HG03354 (cell line): ENCODE data around the gene SNRPD2.
"Not testable (repeated sequence)": the region's sequence is repeated elsewhere in the genome, so short reads cannot be mapped to it uniquely, and the experiment has no call there.

ENCODE experiments used
- ATAC-seq: cut with Tn5 transposase; IDR thresholded peaks from one replicate; pipeline ENCODE4 v1.9.1; 2021; ENCODE audit warnings: mild to moderate bottlenecking; ENCODE audit not compliant: unreplicated experiment, poor library complexity, severe bottlenecking

The SNRPD2 gene

GRCh38 chr19:45705710-45706415 lies 14.1 kb upstream of the SNRPD2 start:
- no peak for ATAC-seq

DNA sequence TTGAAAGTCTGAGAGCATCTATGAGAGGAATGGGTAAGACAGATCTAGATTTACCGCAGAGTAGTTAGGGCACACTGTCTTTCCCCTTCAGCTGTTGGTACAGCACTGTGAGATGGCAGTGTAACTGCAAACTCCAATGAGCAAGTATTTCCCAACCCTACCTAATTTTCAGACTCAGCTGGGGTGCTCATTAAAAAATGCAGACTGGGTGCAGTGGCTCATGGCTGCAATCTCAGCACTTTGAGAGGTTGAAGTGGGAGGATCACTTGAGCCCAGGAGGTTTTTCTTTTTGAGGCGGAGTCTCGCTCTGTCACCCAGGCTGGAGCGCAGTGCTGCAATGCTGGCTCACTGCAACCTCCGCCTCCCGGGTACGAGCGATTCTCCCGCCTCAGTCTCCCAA lies 13.4 kb upstream of the SNRPD2 start:
- no peak for ATAC-seq

DNA sequence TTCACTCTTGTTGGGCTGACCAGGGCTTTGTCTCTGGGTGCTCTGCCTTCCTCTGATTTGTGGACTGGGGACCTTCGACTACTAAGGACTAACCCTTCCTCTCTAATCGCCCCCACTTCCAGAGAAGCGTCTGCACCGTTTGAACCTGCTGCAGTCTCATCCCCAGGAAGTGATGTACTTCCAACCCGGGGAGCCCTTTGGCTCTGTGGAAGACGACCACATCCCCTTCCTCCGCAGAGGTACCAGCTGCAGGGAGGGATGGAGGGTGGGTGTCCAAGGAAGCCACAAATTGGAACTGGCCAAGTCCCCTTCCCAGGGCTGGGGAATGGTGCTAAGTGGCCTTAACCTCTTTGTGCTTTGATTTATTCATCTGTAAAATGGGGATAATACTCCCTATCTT lies 9.9 kb upstream of the SNRPD2 start:
- no peak for ATAC-seq

DNA sequence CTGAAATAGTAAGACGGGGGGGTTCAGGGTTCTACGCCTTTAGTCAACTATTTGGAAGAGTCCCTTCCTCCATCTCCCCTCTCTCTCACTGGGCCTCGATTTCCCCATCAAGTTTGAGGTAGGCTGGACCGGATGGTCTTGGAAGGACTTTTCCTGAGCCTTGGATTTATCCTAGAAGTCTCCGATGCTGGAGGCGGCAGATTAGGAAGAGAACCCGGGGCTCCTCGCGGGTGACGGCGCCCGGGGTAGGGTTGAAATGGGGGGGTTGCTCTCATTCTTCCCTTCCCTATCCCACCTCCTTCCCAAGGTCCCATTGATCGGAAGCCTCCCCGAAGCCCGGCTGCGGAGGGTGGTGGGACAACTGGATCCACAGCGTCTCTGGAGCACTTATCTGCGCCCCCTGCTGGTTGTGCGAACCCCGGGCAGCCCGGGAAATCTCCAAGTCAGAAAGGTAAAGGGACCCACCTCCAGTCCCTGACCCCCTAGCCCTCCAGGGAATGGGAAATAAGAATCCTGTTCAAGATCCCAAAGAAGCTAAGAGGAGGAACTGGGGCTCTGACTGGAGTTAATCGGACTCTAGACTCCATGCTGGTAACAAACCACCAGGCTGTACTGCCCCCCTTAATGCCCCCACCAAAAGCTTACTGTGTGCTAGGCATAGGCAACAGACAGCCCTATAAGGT lies 1.5 kb upstream of the SNRPD2 start:
- ATAC-seq, result no peak

DNA sequence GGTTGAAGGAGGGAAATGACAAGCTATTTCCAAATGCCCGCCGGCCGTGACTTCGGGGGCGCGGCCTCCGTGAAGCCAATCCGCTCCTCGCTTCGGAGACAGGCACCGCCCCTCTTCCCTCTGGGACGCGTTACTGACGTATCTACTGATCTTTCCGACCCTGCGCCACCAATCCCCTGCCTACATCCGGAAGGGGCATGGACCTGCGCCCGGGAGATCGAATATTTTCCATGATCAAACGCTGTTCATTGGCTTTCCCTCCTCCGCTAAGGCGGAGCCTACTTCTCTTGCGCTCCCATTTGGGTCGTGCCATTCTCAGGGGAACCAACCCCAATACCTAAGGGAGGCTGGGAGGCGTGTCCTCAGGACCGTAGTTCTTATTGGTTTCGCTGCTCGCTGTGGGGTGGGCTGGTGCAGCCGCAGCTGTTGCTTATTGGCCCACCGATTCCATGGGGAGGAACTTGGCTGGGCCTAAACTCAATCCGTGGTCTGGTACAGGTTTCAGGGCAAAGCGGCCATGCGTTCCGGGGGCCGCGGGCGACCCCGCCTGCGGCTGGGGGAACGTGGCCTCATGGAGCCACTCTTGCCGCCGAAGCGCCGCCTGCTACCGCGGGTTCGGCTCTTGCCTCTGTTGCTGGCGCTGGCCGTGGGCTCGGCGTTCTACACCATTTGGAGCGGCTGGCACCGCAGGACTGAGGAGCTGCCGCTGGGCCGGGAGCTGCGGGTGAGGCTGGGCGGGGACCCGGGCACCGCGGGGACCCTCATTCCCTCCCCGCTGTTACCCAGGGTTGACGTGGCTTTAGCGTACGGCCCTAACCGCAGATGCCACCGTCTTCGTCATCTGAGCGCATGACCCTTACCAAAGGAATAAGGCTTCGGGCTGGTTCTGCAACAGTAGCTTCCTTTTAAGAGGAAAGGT lies 693 bp upstream of the SNRPD2 start, which contains the start of gene QPCTL:
QPCTL (plus strand) TSS at position 480 of the 919 bp plus-strand sequence; CDS start at position 518, 38 bp downstream.
- peak; percentile 86 for ATAC-seq

GRCh38 chr19:45687599-45687998 lies 4.2 kb downstream of the SNRPD2 start:
- ATAC-seq, result no peak

DNA sequence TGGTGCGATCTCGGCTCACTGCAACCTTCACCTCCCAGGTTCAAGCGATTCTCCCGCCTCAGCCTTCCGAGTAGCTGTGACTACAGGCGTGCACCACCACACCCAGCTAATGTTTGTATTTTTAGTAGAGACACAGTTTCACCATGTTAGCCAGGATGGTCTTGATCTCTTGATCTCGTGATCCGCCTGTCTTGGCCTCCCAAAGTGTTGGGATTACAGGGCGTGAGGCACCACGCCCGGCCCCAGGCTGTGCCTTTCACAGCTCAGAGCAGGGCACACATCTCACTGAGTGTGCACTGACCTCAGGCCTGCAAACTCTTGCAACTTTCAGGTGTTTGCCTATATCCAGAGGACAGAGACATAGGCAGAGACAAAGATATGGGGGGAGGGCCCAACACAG lies 6.7 kb downstream of the SNRPD2 start:
- ATAC-seq, result not testable (repeated sequence)

- no peak for ATAC-seq
Measured at GRCh38 chr19:45682908-45683307, 8.8 kb downstream of the SNRPD2 start.

DNA sequence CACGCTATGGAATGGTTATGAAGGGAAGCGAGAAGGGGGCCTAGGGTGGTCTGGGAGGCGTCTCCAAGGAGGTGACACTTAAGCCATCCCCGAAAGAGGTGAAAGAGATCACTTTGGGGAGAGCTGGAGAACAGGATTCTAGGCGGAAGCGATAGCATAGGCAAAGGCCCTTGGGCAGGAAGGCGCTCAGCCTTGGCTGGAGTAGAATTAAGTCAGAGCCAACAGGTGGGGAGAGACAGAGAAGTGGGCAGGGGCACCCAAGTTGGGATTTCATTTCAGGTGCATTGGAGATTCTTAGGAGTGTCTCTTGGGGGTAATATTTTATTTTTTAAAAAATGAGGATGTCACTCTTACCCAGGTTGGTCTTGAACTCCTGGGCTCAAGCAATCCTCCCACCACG lies 9.6 kb downstream of the SNRPD2 start:
- ATAC-seq, result no peak

DNA sequence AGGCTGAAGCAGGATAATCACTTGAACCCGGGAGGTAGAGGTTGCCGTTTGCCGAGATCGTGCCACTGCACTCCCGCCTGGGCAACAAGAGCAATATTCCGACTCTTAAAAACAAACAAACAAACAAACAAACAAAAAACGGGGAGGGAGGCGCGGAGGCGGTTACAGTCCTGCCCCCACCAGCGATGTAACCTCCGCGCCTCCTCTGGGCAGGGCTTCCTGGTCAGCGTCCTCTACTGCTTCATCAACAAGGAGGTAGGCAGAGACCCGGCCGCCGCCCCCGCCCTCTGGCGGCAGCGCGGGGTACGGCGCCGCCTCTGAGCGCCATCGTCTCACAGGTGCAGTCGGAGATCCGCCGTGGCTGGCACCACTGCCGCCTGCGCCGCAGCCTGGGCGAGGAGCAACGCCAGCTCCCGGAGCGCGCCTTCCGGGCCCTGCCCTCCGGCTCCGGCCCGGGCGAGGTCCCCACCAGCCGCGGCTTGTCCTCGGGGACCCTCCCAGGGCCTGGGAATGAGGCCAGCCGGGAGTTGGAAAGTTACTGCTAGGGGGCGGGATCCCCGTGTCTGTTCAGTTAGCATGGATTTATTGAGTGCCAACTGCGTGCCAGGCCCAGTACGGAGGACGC lies 10.2 kb downstream of the SNRPD2 start:
- peak; percentile 74 for ATAC-seq

DNA sequence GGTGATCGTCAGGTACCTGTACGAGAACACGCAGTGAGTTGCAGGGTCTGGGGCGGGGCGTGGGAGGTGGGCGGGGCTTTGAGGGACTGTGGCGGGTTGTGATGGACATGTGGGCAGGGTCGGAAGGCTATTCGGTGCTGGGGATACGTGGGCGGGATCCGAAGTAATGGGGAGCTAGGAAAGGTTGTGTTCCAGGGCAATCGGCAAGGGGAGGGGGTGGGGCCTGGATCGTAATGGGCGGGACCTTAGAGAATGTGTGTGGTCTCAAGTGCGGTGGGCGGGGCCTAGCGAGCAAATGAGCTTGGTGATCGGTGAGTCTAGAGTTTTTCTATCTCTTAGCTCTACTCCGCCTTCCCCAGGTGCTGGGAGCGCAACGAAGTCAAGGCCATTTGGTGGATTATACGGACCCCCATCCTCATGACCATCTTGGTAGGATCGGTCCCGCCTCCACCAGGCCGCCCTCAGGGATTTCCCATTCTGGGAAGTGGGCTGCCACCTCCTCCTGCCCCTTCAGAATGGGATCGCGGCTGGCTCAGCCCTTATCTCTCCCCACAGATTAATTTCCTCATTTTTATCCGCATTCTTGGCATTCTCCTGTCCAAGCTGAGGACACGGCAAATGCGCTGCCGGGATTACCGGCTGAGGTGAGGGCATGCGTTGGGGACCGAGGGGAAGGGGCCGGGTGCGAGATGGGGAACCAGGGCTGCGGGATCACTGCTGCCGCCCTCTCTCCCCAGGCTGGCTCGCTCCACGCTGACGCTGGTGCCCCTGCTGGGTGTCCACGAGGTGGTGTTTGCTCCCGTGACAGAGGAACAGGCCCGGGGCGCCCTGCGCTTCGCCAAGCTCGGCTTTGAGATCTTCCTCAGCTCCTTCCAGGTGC lies 14.2 kb downstream of the SNRPD2 start:
- peak; percentile 45 for ATAC-seq

DNA sequence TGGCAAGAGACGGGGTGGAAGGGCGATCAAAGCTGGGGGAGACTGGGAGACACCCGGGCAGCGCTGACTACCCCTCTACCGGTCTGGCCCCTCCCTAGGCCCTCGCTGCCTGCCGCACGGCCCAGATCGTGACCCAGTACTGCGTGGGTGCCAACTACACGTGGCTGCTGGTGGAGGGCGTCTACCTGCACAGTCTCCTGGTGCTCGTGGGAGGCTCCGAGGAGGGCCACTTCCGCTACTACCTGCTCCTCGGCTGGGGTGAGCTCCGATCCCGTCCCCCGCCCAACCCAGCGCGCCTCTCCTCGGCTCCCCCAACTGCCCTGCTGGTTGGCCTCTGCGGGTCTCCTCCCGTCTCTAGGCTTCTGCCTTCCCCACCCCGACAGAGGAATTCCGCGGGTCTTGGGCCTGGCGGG lies 14.9 kb downstream of the SNRPD2 start:
- ATAC-seq, result peak; percentile 27

DNA sequence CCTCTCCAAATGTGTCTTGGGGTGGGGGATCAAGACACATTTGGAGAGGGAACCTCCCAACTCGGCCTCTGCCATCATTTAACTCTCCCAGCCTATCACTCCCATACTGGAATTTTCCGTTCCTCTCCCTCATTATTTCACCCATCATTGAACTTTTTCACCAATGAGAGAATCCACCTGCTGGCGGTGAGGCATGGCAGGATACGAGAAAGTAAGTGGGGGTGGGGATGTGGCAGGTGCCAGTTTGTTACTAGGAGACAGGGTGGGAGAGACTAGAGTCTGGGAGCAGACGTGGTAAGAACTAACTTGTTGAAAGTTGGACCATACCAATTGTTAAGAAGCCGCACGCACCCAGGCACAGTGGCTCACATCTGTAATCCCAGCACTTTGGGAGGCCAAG lies 16.8 kb downstream of the SNRPD2 start:
- ATAC-seq, result no peak

DNA sequence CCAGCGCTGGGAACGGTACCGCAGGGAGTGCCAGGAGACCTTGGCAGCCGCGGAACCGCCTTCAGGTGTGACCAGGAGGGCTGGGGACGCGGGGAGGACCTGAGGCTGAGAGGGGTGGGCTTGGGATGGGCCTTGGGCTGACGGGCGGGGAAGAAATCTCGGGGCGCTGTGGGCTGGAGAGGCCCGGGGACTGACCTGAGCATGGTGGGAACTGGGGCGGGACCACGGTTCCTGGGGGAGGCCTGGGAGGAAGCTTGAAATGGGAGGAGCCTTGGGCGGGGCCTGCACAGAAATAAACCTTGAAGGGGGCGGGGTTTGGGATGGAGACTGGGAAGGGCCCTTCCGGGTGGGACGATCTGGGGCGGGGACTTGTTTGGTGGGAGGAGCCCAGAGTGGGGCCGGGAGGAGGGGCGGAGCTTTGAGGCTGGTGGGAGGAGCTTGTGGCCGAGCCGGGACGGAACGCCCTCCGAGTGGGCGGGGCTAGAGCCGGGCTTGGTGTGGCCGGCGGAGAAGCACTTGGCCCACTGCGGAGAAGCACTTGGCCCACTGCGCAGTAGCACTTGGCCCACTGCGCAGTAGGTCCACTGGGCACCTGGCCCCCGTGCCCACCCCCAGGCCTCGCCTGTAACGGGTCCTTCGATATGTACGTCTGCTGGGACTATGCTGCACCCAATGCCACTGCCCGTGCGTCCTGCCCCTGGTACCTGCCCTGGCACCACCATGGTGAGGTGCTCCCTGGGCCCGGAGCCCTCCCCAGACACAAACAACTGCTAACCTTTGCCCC lies 20.9 kb downstream of the SNRPD2 start:
- ATAC-seq, result peak; percentile 55

DNA sequence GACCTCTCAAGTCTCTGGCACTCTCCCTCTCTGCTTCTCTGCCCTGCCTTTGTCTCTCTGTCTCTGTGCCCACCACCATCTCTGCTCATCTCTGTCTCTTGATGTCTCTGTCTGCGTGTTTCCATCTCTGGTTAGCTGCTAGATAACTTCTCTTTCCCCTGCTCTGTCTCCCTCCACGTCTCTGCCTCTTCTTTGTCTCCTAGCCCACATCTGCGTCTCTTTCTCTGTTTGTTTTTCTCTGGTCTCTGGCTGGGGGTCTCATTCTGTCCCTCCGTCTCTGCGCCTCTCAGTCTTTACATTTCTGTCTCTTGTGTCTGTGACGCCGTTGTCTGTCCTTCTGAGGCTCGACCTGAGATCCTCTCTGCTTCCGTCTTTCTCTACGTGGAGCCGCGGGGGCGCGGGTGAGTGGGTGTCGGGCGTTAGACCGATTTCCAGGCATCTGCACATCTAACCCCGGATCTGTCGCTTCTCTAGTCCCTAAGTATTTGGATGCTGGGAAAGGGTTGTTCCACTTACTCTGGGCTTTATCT lies 23.3 kb downstream of the SNRPD2 start:
- ATAC-seq, result peak; percentile 8

DNA sequence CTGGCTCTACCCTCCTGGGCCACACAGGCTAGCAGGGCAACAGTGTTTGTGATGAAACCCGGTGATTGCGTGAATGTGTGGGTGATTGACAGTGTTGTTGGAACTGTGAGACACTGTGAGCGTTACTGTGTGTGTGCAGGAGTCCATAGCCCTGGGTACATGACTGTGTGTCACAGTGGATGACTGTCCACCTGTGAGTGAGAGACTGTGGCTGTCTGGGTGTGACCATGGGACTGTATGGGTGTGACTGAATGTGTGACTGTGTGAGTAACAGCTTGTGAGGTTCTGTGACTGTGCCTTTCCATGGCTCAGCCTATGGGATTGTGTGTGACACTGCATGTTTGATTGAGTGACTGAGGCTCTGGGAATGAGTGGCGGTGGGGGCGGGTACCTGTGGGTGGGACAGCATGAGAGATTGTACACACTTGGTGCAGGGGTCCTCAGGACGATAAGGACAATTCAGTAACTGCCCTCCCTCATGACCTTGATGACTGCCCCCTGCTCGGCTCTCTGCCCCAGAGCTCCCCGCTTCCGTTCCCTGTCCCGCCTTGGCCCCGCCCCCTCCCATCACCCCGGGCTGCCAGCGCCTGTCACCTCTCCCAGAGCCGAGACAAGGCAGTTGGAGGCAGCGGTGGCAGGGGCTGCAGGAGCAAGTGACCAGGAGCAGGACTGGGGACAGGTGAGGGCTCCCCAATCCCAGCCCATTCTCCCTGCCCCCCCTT lies 24.0 kb downstream of the SNRPD2 start, which contains the start of gene GIPR:
GIPR (plus strand) TSS at position 602 of the 722 bp plus-strand sequence. CDS start 1,300 bp downstream, outside the sequence.
- no peak for ATAC-seq

DNA sequence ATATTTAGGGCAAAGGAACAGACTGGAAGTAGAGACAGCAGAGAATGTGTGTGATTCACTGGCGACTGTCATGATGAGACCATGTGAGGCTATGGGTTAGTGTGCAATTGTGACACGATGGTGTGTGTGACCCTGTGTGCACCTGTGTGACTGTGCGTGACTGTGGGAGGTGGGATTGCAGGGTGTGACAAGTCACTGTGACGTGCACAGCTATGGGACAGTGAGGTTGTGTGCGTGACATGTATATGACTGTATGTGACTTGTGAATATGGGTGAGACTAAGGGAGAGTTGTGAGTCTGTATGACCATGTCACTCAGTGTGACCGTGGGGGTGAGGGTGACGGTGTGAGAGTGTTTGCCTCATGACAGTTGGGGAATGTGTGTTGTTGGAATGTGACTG lies 27.2 kb downstream of the SNRPD2 start:
- no peak for ATAC-seq
